HG03575 (cell line): ENCODE measurements around the gene OR10D3.
"Not testable (repeated sequence)": the region's sequence is repeated elsewhere in the genome, so short reads cannot be mapped to it uniquely, and the experiment has no call there.

ENCODE experiments used
- ATAC-seq: cut with Tn5 transposase; IDR thresholded peaks from one replicate; pipeline ENCODE4 v1.9.1; 2021; ENCODE audit not compliant: unreplicated experiment, insufficient number of reproducible peaks, low FRiP score; ENCODE audit errors: extremely low read depth

OR10D3 gene

DNA sequence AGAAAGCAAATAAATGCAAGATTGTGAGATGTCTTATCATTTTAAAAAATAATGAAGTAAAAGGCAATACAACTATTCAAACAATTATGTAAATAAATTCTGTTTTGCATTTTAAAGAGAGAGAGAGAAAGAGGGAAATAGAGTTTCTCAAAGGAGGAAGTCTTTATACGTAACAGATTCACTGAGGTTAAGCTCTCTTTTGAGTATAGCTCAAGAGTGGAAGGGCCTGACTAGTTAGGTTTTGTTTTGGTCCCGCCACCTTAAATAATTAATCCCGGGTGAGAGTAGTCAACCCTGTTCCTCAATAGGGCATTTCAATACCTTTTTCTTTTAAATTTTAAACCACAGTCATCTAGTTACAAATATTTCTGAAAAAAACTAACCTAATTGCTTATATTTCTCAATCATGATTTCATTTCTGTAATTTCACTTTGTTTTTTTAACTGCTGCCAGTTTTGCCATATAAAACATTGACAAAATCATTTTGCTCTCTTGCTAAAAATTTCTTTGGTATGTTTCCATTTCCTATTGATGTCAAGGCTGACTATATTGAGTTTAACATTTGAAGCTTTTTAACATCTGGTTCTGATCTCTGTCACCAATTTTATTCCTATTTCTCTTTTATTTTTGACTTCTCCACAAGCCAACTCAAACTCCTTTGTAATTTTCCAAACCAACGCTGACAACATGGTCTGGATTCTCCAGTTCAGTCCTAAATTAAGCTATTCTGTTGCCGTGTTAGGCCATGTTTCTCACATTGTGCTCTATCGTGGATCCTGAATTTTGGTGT, 10.3 kb downstream of the OR10D3 start:
- no peak for ATAC-seq

DNA sequence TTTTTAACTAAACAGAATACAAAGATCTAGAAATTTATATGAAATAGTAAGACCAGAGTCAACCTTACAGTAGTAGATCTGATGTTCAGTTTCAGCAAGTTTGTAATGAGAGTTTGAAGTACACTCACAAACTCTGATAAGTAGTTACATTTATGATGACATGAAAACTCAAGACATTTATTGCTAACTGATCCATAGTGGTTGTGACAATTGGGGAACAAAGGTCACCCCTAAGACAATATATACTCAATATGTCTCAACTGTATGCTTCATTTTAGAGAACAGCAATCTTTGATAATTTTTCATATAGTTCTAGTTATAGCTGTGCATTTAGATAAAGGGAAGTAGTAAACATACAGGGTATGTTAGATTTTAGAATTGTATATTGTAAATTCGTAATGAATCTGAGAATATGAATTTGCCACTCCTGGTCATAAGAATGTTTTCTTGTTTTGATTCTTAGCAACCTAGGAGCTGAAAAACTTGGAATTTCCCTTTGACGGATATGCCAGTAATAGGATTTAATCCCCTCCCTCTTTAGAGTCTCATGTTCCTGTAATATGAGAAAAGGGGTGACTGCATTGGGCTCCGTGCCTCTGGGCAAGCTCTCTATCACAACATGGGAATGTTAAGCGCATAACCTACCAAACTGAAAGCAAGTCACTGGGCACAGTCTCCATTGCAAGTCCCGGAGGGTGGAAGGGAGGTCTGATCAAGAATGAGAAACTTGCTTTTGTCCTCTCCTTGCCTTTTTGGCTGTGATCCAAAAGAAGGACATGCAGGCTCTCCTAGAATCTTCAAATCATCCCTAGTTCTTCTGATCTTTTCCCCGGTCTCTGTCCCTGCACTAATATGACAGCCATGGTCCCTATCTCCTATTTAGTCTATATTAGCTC, 11.4 kb downstream of the OR10D3 start:
- ATAC-seq: no peak

DNA sequence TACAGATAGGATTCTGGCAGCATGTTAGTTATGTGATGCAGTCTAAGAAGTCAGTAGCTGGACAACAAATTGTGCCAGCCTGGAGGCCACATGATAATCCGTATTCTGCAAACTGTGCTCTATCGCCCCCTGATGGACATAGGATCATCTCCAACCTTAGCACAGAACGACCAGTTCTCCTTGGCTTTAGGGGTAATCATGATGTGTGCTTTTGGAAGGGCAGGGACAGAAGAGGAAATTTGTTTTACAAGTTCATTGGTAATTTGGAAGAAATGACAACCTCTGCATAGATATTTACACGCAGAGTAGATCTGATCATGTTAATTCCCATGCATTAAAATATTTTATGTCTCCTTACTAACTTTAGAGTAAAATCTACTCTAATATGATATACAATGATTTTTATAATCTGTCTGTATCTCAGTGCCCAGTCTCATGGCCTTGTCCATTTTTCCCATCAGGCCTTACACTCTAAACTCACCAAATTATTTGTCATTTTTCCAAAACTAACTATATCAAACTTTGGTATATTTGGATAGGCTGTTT, 12.1 kb downstream of the OR10D3 start:
- ATAC-seq: peak; percentile 48

DNA sequence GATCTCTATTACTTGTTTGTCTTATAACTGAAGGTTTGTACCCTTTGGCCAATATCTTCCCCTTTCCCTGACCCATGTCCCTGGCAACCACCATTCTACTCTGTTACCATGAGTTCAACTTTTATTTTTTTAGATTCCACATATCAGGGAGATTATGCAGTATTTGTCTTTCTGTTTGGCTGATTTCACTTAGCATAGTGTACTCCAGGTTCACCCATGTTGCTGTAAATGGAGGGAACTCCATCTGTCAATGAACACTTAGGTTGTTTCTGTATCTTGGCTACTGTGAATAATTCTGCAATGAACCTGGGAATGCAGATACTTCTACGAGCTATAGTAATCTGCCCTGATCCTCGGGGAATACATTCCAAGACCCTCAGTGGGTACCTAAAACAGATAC, 14.9 kb downstream of the OR10D3 start:
- no peak for ATAC-seq

DNA sequence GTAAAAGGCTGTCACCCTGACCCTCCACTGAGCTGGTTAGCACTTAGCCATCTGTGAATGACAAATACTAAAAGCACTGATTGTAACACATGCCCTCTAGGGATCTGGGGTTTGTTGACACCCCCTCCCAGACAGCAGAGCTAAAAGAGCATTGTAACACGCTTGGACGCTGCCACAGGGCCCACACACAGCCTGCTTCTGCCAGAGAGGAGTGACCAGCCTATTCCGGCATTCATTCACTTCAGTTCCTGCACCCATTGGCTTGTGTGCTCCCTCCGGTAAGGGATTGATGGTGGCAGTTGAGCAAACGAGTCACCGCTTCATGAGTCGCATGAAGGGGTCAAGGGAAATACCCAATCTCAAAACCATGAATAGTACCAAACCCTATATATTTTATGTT, 15.8 kb downstream of the OR10D3 start:
- no peak for ATAC-seq

DNA sequence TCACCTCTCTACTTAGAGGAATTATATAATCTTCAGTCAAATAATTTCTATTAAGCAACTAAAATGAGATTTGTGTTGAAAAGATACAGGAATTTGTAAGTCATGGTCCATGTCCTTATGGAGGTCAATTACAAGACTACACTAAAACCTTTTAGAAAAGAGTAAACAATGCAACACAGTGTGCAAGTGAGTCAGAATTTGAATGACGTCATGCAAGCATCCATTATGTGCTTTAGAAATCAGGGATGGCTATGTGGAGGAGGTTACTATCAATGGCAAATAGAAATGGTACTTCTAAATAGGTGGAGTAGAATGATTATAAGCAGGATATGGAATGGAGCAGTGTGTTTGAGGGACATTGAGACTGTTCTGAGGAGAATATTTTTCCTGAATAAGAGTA, 16.6 kb downstream of the OR10D3 start:
- no peak for ATAC-seq

DNA sequence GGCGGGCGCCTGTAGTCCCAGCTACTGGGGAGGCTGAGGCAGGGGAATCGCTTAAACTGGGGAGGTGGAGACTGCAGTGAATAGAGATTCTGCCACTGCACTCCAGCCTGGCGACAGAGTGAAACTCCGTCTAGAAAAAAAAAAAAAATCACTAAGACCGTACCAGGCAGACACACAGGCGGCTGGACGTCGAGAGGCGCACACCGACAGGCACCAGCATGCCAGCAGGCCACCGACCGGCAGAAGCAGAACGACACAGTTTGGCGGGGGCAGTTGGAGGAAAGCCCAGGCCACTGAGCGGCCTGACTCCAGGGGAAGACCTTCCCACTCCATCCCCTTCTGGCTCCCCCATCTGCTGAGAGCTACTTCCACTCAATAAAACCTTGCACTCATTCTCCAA, 17.5 kb downstream of the OR10D3 start:
- no peak for ATAC-seq

DNA sequence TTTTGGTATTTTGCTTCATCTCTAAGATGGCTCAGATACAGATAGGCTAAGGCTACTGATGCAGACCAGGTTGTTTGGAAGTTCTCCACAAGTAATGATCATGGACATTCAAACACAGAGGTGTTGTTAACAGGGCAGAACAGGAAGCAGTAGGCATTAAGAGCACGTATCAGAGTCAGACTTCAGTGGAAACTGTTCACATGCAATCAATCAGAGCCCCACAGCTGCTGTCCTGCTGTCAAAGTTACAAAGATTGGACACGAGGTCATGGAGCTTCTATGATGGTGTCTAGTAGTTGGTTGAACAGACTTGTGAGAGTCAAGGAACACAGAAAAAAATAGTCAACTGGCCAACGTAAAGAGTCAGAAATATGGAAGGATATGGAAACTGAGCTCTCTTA, 19.8 kb downstream of the OR10D3 start:
- no peak for ATAC-seq

DNA sequence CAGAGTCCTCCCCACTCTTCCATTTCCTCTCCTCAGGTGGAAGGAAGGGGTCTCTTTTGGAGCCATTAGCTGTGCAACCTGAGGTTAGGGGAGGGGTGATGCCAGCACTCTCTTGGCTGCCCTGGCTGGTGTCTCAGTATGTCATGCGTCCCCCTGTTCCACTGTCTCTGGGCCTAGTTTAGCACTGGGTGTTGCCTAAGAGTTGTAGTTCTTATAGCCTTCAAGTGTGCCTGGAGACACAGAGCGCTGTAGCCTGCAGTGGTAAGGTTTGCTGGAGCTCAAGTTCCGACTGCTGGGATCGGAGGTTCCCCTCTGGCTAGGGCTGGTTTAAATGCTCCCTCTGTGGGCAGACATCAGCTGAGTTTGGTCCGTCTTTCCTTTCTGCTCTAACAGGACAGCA, 20.9 kb downstream of the OR10D3 start:
- no peak for ATAC-seq

DNA sequence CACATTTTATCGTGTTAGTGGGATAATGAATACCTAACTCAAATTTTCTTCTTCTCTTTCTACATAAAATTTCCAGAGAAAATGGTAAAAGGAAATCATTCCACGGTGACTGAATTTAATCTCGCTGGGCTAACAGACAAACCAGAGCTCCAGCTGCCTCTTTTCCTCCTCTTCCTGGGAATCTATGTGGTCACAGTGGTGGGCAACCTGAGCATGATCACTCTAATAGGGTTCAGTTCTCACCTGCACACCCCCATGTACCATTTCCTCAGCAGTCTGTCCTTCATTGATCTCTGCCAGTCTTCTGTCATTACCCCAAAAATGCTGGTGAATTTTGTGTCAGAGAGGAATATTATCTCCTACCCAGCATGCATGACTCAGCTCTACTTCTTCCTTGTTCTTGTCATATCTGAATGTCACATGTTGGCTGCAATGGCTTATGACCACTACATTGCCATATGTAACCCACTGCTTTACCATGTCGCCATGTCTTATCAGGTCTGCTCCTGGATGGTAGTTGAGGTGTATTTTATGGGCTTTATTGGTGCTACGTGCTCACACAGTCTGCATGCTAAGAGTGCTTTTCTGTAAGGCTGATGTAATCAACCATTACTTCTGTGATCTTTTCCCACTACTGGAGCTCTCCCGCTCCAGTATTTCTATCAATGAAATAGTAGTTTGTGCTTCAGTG, 24.1 kb downstream of the OR10D3 start:
- ATAC-seq: no peak

DNA sequence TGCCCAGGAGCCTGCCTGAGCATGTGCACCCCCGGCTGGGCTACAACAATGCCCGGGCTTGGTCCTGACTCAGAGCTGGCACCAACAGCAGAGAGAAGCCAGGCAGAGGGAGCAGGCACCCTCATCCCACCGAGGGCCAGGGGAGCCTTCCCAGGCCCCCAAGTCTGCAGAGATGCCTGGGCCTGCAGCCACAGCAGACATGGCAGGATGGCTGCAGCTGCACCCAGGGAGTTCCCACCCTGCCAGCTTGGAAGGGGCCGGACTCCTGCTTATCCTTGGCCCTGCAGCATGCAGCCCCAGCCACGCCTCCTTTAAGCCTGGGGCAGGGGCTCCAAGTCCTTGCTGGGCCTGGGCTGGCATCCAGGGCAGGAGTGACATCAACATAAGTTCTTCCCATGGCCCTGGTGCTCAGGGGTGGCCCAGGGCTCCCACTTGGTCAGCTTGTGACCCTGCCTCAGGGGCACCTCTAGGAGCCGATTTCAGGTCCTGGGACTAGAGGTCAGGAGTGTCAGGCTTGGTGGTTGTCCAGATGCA, 26.7 kb downstream of the OR10D3 start:
- no peak for ATAC-seq

DNA sequence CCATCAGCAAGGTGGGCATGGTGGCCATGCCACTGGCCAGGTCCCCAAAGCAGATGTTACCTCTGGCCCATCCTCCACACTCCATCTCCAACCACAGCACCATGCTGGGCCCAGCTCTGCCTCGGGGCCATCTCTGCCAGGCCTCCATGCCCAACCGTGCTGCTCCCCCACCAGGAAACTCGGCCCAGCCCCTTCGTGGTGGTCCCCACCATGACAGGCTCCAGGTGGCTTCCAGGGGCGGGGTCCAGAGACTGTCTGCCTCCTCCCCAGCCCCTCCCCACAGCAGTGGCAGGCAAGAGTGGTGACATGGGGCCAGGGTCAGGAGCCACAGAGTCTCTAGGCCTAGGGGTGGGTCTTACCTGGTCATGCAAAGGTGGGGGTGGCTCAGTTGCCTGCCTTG, 27.3 kb downstream of the OR10D3 start:
- no peak for ATAC-seq

DNA sequence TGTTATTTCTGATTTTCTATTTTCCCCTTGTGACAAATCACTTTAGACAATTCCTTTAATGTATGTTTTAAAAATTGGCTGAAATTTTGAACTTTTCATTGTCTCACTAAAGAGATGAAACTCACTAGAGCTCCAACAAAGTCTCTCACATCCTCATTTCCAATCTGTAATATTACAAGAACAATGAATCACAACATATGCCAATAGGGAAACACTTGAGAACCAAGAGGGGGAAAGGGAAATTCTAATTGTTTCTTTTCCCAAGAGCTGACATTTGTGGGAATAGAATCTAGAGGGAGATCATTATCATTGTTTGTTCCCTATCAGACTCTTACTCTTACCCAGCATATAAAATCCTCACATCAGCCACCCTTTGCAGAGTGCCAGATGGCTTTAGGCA, 28.2 kb downstream of the OR10D3 start:
- ATAC-seq: no peak

DNA sequence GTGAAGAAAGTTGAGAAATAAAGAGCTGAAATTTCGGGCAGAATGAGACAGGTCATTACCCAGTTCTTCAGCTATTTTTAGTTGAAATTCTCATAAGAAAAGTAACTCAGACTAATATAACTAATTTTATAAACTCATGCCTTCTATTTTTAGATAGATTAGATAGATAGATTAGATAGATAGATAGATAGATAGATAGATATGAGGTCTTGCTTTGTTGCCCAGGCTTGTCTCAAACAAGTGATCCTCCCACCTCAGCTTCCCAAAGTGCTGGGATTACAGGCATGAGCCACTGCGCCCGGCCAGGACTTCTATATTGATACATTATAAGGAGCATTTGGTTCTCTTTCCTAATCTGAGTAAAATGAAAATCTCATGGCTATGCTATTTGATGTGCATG, 30.9 kb downstream of the OR10D3 start:
- no peak for ATAC-seq

DNA sequence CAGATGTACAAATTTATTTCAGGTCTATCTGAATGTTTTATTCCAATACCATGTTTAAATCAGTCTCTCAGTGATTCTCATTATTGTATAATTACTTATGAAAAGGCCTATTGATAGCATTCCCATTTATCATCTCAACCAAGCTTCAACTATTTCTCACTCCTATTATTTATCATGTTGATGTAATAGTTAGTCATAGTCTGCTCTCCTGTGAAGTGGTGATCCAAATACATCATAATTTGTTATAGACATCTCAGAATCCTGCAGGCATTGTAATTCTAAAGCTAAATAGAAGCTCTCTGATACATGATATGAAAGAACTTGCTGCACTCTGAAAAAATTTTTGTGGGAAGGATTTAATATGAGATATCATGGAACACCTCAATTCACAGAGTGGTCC, 36.0 kb downstream of the OR10D3 start:
- ATAC-seq: no peak

DNA sequence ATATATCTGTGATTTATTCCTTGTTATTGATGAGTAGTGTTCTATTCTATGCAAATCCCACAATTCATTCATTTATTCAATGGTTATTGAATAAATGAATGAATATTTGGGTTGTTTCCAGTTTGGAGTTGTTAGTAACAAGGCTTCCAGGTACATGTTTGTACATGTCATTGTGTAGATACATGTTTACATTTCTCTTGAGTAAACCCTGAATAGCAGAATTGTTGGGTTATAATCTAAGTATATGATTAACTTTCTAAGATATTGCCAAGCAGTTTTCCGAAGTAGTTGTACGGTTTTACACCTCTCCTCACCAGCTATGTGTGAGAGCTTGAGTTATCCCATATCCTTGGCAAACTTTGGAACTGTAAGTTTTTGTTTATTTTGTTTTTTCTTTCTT, 39.3 kb downstream of the OR10D3 start:
- ATAC-seq: no peak

DNA sequence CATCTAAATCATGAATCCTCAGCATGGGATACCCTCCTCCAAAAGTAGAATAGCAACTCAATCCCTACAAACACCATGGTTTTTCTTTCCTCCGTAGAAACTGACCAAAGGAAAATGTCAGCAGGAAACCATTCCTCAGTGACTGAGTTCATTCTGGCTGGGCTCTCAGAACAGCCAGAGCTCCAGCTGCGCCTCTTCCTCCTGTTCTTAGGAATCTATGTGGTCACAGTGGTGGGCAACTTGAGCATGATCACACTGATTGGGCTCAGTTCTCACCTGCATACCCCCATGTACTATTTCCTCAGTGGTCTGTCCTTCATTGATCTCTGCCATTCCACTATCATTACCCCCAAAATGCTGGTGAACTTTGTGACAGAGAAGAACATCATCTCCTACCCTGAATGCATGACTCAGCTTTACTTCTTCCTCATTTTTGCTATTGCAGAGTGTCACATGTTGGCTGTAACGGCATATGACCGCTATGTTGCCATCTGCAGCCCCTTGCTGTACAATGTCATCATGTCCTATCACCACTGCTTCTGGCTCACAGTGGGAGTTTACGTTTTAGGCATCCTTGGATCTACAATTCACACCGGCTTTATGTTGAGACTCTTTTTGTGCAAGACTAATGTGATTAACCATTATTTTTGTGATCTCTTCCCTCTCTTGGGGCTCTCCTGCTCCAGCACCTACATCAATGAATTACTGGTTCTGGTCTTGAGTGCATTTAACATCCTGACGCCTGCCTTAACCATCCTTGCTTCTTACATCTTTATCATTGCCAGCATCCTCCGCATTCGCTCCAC, 41.7 kb downstream of the OR10D3 start:
- ATAC-seq: not testable (repeated sequence)

DNA sequence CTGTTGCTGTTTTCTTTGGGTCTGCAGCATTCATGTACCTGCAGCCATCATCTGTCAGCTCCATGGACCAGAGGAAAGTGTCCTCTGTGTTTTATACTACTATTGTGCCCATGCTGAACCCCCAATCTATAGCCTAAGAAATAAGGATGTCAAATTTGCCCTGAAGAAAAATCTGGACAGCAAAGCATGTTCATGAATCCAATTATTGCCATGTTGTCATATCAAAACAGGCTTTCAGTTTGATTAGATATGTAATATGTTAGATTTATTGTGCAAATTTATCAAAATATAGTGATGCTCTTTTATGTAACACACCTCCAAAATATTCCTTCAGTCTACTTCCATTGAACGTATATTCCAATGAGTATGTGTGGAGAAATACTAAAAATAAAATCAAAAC, 42.3 kb downstream of the OR10D3 start:
- no peak for ATAC-seq
